Stimulated activated CD4-positive, alpha-beta T cell treated with anti-CD3 and anti-CD28 coated beads, Interleukin-4, amount 100 ng/mL, for 1 hour (primary cell): Measurements from ENCODE around the gene HOXC5.

Experiments
- DNase-seq: peaks from one replicate; pipeline ENCODE4 v3.0.0-alpha.2; 2020

The HOXC5 gene

GRCh38 chr12:54022960-54023884 lies 9.6 kb upstream of the HOXC5 start:
- no peak for DNase-seq

- no peak for DNase-seq
These were observed 8.7 kb upstream of the HOXC5 start for GRCh38 chr12:54024127-54024526.

- DNase-seq, result no peak
These were observed 8.1 kb upstream of the HOXC5 start for GRCh38 chr12:54024581-54025305.

GRCh38 chr12:54025499-54026405 lies 7.1 kb upstream of the HOXC5 start:
- DNase-seq, result no peak

GRCh38 chr12:54026640-54027441 lies 6.0 kb upstream of the HOXC5 start:
- no peak for DNase-seq

- DNase-seq, result no peak
These were observed 5.4 kb upstream of the HOXC5 start for GRCh38 chr12:54027442-54027786.

GRCh38 chr12:54028314-54029201 lies 4.3 kb upstream of the HOXC5 start, which contains the start of gene HOXC6:
TSS of gene HOXC6 (plus strand) at chr12:54028440. CDS start at chr12:54028522, 82 bp downstream.
- DNase-seq, result no peak

- DNase-seq, result no peak
These were observed 3.1 kb upstream of the HOXC5 start for GRCh38 chr12:54029529-54030441.

GRCh38 chr12:54030442-54030801 lies 2.4 kb upstream of the HOXC5 start:
- no peak for DNase-seq

GRCh38 chr12:54030889-54031471 lies 1.9 kb upstream of the HOXC5 start:
- DNase-seq, result no peak

- DNase-seq, result no peak
These were observed 1.4 kb upstream of the HOXC5 start for GRCh38 chr12:54031480-54031879.

GRCh38 chr12:54032086-54032619 lies 697 bp upstream of the HOXC5 start:
- DNase-seq, result no peak

- DNase-seq, result no peak
These were observed 493 bp downstream of the HOXC5 start for GRCh38 chr12:54033106-54033979.

GRCh38 chr12:54033980-54034784 lies 1.3 kb downstream of the HOXC5 start:
- no peak for DNase-seq

GRCh38 chr12:54034785-54035310 lies 2.0 kb downstream of the HOXC5 start:
- DNase-seq, result no peak

- no peak for DNase-seq
These were observed 2.9 kb downstream of the HOXC5 start for GRCh38 chr12:54035568-54036264.
